Stimulated activated naive CD4-positive, alpha-beta T cell (primary cell): ENCODE results near the gene PRTG.
"Not testable (repeated sequence)": the region's sequence is repeated elsewhere in the genome, so short reads cannot be mapped to it uniquely, and the experiment has no call there.

ENCODE experiments used
- DNase-seq, 6 experiments: peaks; one replicate each; lab custom pipeline; 2025; lab: John Stamatoyannopoulos, UW

Gene PRTG

DNA sequence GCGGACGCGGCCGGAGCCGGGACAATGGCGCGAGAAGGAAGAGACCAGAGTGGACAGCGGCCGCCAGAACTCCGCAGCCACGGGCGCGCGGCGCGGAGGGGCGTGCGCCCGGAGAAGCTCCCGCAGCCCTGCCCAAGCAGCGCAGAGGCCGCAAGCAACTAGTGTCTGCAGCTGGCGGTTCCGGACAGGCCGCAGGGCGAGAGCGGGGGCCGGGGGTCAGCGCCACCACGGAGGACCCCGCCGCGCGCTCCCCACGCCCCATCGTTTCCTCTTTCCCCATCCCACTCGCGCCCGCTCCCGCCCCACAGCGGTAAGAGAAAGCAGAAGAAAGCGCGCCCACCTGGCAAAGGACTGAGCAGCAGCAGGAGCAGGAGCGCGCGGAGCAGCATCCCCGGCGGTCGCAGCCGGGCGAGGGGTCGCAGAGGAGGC is 440 bp downstream of the PRTG start:
- DNase-seq, result peak in 1 of 6 experiments; percentile 3

DNA sequence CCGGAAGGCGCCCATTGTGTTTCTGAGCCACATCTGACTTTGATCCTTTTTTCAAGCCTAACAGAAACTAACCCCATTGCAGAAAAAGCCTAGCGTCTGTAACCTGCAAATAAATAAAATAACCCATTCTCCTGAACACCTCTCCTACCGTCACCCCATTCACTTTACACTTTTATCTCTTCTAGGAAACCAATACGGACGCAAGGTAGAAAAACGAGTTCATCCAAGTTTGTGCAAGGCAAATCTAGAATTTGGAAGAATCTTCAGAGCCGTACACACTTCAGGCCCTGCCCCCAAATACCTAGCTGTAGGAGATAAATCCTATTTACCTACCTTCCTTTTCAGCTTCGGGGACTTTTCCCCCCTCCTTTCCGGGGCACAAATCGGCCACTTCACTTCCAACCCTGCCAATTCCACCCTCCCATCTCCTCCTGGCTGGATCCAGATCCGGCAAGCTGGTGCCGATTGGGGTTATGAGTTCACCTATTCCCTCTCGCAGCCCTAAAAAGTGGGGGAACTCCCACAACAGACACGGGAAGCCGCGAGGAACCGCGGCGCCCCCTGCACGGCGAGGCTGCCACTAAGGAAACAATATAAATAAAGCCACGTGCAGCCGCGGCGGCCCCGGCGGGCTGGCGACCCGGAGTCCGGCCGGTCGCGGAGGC is 987 bp downstream of the PRTG start:
- DNase-seq, result peak in 1 of 6 experiments; percentile 1

DNA sequence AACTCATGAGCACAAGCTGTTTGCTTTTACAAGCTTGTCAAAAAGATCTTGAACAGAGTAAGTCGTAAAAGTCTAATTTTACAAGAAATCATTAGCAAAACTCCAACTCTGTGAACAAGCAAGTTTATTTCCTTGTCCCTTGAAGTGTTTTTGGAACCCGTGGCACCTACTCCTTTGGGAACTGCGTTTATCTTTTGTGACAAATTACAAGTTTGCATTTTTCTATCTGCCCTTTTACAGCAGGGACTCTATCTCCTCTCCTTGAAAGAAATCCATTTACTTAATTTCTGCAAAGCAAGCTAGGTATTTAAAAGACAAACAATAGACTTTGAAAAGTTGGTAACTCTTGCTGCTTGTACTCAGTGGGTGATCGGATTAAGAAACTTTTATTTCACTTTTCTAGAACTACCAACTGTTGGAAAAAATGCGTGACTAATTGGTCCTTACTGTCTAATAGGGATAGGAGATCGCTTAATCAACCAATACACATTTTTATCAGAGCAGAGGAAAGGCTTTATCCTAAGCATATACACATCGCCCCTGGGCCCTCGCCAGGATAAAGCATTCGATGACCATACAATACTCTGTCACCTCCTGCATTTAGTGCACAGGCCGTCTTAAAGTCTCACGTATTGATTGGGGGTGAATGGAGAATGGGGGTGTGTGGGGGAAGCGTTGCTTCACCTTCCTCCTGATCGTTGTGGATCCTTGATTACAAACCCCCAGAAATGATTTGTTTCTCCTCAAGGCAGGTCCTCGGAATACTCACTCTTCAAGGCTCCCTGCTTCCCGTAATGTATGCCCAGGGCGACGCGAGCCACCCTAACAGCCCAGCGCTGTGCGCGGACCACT is 1.7 kb downstream of the PRTG start:
- DNase-seq, result no peak

DNA sequence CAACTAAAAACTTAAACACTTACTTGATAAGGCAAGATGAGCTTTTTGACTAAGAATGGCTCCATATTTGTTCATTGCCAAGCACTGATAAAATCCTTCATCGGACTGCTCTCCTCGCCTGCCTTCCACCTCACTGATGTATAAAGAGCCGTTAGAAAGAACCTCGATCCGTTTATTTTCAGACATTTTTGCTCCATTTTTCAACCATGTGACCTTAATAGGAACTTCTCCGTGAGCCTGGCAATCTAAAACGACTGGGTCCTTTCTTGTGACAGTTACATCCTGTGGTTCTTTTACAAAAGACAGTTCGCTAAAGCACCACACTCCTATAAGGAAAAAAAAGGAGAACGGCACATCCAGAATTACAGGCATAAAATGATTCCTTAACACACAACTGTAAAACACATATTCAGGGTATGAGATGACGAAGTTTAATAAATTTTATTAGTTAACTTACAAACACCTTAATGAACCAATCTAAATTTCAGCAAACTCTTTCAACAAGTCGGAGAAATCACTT is 2.5 kb downstream of the PRTG start:
- no peak for DNase-seq

DNA sequence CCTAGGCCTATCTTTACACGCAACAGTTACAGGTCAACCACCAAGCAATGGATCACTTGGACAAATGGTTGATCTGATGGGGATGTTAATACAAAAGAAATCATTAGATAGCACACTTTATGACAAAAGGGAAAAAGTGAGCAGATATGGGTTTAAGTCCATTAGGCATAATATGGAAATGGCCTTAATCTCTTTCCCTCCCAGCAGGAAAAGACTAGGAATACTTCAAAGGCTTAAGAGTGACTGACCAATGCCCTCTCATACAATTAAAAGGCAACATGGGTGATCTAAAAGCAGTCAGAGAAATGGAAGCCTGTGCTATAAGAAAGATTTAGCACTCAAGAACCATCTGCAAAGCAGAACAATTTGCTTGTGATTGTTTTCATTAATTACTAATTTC is 3.3 kb downstream of the PRTG start:
- DNase-seq, result no peak

DNA sequence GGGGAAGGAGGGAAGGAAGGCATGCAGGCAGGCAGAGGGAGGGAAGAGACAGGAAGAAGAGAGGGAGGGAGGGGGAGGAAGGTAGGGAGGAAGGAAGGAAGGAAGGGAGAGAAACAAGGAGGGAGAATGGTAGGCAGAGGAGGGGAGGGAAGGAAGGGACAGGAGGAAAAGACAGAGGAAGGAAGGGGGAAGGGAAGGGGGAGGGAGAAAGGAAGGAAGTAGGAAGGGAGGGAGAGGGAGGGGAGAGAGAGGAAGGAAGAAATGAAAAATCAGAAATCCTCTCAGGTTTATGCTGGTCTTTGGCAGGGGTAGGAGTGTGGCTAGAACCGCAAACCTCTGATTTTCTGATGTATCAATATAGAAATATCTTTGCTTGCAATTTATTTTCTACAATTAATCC is 4.2 kb downstream of the PRTG start:
- DNase-seq, result no peak

DNA sequence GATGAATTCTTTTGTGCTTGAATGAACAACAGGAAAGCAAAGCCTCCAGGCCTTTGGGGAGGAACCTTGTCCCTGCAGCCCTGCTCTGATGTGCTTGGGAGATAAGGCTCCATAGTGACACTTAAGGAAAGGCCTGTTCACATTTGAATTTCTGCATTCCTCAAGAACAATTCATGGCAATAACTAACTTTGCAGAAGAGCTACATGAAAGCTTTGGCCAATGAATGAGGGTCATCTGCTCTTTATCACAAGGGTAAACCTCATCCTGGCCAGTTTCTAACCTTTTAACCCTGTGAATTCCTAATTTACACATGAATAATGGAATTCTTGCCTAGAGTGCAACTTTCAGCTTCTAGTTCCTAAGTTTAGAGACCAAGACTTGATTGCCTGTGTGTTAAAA is 5.6 kb downstream of the PRTG start:
- no peak for DNase-seq

DNA sequence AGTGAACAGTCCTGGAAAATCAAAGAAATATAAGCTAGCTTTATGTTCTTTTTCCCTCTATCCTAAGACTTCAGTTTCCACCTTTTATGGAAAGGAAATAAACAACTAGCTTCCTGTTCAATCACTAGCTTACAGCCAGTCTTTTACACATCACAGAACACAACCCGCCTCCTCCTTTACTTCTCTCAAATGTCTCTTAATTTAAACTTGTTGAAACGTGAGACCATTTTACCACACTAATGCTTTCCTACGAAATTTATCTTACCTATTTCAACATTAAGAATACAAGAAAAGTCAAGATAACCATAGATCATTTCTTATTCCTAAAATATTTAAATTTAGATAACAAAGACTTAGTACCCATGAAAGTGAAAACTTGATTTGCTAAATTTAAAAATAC is 6.2 kb downstream of the PRTG start:
- DNase-seq, result no peak

DNA sequence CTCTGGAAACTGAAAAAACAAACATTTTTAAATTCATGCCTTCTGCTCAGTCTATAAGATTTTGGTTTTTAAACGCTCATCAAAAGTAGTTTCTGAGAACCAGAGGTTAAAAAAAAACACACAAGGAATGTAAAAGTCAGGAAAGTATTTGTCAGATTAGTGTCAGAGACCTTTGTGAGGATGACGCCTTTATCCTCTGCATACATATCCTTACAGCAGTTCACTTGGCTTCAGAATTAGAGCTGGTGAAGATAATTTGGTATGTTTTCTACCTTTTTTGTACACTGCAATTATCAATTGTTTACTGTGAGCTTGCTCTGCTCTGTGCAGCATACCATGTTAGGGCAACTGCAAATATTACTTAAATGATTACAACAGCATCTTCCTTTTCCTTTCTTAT is 8.3 kb downstream of the PRTG start:
- DNase-seq, result no peak

DNA sequence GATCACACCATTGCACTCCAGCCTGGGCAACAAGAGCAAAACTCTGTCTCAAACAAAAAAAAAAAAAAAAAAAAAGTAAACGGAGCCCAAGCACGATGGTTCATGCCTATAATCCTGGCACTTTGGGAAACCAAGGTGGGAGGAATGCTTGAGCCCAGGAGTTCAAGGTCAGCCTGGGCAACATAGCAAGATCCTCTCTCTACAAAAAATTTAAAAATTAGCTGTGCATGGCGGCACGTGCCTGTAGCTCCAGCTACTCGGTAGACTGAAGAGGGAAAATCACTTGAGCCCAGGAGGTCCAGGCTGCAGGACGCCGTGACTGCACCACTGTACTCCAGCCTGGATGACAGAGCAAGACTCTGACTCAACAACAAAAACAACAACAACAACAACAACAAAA is 9.5 kb downstream of the PRTG start:
- not testable (repeated sequence) for DNase-seq

DNA sequence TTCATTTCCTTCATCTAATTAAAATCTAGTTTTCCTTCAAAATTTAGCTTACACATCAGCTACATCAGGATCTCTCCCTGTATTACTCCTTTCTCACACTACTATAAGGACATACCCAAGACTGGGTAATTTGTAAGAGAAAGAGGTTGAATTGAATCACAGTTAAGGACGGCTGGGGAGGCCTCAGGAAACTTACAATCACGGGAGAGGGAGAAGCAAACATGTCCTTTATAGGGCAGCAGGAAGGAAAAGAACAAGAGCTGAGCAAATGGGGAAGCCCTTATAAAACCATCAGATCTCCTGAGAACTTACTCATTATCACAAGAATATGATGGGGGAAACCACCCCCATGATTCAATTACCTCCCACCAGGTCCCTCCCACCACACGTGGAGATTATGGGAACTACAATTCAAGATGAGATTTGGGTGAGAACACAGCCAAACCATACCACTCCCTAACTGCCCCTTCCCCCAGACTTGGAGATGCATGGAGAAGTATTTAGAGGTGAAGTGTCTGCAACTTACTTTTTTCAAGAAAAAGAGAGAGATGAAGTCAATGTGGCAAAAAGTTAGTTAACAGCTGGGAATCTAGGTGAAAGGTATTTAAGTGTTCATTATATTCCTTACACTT is 21.3 kb downstream of the PRTG start:
- DNase-seq, result no peak

DNA sequence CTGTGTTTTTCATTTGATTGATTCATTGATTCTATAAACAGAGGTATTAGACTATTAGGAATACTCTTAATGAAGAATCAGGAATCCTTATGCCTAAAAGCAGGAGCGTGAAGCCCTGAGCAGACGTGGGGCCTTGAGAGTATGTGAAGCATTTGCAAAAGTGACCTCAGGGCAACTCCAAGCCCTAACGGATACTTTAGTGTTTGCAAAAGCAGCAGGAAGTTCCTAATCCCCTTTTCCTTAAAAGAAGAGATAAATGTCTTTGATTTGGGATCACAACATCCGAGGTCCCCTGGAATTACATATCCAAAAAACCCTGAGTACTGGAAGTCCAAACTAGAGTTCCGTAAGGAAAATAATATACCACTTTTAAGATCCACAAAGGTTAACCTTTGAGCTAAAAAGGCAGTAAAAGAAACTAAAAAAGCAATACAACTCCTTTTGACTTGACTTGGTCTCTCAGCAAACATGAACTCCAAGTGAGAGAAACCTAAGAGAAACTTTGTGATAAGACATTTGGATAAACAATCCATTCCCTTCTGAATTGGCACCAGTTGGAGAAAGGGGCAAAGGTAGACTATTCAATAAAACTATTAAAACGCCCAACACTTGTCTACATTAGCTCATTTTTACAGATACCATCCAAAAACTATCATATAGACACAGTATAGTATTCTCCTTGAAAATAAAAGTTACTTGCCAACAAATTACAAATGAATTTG is 27.4 kb downstream of the PRTG start:
- no peak for DNase-seq

DNA sequence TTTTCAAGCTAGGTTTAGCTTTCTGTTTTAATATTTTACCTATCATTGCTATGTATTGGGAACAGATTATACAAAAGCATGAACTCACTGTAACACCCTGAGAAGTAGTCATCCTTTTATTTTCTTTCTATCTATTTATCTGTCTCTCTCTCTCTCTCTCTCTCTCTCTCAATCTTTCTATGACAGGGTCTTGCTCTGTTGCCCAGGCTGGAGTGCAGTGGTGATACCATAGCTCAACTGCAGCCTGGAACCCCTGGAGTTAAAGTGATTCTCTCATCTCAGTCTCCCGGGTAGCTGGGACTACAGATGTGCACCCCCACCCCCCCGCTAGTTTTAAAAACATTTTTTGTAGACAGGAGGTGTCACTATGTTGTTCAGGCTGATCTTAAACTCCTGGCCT is 28.9 kb downstream of the PRTG start:
- no peak for DNase-seq

DNA sequence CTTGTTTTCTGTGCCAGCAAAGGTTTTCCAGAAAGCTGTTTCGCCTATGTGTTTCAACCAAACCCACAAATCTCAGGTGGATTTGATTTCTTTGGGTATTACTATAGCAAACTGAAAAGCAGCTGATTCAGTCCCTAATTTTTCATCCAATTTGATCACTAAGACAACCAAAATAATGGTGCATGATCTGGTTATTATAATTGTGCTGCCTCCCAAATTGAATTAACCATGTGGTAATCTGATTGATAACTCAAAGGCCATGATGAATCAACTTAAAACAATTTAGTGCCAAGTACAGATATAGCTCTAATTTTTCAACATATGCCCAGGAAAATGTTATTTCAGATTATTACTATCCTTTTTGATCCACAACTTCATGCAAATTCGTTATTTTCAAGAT is 30.6 kb downstream of the PRTG start:
- DNase-seq, result no peak

DNA sequence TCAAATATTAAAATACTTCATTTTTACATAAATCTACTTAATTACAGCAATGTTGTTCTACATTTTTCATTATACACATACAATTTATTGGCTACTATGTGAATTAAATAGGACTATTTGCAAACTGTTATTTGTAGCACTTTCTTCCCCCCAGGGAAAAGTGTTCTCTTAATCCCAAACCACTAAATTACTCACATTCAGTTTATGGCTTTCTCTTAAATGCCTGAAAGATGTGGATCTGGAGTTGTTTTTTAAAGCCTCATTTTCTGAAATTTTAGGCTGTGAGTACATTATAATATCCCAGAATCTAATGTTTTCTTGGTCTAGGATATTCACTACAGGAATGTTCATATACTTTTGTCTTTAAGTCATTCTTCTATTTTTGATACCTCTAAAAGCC is 32.7 kb downstream of the PRTG start:
- no peak for DNase-seq

DNA sequence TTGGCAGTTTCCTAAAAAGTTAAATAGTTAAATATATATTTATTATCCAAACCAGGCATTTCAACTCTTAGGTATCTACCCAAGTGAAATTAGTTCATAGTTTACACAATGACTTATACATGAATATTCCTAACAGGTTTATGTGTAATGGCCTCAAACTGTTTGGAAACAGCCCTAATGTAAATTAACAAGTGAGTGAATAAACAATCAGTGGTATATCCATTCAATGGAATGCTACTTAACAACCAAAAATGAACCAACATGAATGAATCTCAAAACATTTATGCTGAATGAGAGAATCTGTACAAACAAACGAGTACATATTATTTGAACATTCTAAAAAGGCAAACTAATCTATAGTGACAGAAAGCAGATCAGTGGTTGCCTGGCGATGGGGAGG is 33.5 kb downstream of the PRTG start:
- DNase-seq, result no peak

DNA sequence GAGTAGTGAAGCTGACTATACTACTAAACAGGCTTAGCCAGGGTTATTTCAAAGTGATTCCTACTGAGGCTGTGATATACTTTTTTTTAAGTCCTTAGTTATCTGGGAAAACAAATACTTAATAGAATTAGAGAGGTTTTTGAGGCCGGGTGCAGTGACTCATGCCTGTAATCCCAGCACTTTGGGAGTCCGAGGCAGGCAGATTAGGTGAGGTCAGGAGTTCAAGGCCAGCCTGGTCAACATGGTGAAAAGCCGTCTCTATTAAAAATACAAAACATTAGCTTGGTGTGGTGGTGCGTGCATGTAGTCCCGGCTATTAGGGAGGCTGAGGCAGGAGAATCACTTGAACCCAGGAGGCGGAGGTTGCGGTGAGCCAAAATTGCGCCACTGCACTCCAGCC is 34.2 kb downstream of the PRTG start:
- DNase-seq, result no peak

DNA sequence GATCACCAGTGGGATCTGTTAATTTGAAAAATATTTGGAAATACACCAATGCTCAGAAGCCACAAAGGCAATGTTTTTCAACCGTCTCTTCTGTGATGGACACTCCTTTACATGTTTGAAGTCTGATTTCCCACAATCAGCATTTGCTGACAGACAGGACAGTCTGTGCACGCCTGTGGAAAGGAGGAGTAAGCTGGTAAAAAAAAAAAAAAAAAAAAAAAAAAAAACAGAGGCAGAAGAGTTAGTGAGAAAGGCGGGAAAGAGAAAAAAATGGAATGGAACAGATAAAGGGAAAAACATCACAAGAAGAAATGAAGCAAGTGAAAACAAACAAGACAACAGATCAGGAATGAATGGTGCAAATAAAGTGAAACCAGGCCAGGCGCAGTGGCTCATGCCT is 35.0 kb downstream of the PRTG start:
- DNase-seq, result no peak

DNA sequence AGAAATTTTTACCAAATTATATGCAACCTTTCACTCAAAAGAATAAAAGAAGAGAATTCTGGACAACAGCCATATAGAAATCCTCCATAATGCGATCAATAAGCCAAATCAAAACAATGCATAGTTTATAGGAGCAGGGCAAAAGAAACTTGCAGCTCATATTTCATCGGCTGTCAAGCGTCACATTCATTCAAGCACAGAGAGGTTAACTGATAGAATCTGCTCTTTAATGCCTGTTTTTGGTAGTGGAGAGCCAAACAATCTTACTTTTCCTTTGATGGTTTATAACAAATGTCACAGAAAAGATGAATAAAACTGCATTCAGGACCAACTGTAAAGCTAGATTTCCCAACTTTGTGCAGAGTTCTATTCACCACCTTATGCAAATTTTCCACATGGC is 35.4 kb downstream of the PRTG start:
- DNase-seq, result no peak

DNA sequence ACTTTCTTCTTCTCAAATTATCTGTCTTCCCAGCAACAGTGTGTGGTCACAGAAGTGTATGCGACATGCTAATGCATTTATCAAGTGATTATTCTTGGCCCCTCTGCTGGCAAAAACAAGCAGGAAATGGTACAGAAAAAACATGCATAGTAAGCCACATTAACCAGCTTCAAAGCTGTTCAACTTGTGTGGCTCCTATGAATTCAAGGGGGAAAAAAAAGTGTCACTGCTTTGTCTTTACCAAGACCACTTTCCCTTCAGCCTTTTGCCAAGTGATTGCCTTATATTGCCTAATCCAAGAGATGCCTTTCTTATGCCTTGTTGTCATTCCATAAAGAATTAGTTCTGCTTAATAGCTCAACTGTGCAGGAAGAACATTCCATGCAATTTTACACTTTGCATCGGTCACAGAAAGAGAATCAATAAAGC is 39.1 kb downstream of the PRTG start:
- DNase-seq, result no peak

DNA sequence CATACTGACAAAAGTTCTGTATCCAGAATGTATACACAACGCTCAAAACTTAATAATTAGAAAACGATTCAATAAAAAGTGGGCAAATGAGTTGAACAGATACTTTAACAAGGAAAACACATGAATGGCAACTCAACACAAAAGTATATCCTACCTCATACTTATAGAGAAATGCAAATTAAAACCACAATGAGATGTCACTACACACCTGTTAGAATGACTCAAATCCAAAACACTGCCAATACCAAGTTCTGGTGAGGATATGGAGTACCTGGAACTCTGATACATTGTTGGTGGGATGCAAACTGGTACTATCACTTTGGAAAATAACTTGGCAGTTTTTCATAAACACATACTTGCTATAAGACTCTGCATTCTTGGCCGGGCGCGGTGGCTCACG is 42.1 kb downstream of the PRTG start:
- no peak for DNase-seq

DNA sequence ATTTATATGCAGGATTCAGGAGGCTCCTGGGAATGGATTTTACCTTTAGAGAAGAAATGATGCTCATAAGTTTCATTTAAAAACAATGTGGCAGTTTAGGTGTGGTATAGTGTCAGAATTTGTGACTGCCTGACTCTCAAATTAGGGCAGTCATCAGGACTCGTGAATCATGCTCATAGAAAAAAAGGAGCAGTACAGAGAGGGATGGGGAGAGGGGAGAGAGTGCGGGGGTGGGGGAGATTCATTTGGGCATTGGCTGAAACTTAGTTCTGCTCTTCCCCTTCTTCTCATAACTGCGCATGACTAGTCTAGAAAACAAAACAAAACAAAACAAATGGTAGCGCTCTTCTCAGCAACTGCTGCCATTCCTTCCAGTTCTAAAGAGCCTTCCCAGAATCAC is 44.3 kb downstream of the PRTG start:
- no peak for DNase-seq
